Keratinocyte (primary cell): ENCODE results near the gene RGS9.

Experiments
- CTCF ChIP-seq, 3 experiments: IDR thresholded peaks in 1 of 3; conservative IDR thresholded peaks in 1 of 3; optimal IDR thresholded peaks in 1 of 3; 2 replicates in 2 of 3; 3 replicates in 1 of 3; pipeline versions ENCODE3 to v1.5.1; 2011; ENCODE audit warnings: low read length in 3 of 3, mild to moderate bottlenecking in 3 of 3, moderate library complexity in 2 of 3, control low read depth in 1 of 3, inconsistent platforms in 1 of 3; ENCODE audit not compliant: insufficient read depth in 2 of 3; ENCODE audit errors: extremely low read depth in 1 of 3
- EZH2 ChIP-seq: IDR thresholded peaks from one replicate; pipeline ENCODE4 v1.6.1; 2012; ENCODE audit warnings: inconsistent platforms, mild to moderate bottlenecking, low read length, moderate library complexity

DNA sequence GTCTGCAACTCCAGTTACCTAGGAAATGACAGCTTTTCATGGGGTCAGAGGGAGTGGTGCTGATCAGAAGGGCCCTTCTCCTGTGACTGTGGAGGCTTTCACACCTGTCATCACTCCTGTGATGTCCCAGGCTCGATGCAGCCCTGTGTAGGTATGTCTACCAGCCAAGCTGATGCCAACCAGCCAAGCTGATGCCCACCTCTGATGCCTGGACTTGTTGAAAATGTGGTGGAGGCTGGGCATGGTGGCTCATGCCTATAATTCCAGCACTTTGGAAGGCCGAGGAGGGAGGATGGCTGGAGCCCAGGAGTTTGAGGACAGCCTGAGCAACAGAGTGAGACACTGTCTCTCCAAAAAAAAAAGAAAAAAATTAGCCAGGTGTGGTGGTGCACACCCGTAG lies 33.7 kb upstream of the RGS9 start:
- no peak for TF ChIP-seq CTCF (optimal IDR thresholded peaks at IDR 0.05 in 1 of 3, IDR thresholded peaks at IDR 0.05 in 1 of 3, conservative IDR thresholded peaks at IDR 0.05 in 1 of 3; ENCODE audit: extremely low read depth in 1 of 3, insufficient read depth in 2 of 3, low read length in 3 of 3)
- TF ChIP-seq EZH2 = no peak
